ENCODE data around the gene SLC44A5. TPM values are rescaled to one million over a fixed set of nuclear protein-coding genes. Genes with fewer than 3 reads are reported as not detected.
A peak's percentile ranks its signal among the peaks of the same experiment; 100 is the strongest.

Gene SLC44A5
- total and polyA plus RNA-seq, 7 donors = 0.01 to 7.5 (median 0.49) TPM

DNA sequence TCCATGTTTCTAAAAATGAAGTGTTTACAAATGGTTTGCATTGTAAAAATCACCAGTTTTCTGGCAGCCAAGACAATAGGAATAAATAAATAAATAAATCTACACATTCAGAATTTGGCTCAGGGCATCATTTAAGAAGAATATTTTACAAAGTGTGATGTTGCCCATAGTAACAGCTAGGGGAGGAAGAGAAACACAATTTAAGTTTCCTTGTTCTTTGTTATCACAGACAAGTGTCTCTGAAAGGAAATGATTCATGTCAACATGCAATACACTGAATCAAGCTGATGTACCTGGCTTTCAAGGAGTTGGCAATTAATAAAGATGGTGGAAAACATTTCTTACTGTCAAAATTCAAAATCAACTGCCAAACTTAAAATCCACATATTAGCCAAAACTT, 402.1 kb downstream of the SLC44A5 start:
- H3K36me3 ChIP-seq (ENCODE audit: insufficient read depth in 1 of 2, low read depth in 1 of 2) = peaks cover 0 to under 1% of the 10 kb centered on the region in 2 donors
- no peak overlapping the region for H3K27ac ChIP-seq
- intact Hi-C loops (cut with DNase I) = no loop called here
- no peaks in the 10 kb centered on the region for H3K4me1 ChIP-seq
- no peaks in the 10 kb centered on the region for H3K27me3 ChIP-seq (ENCODE audit: insufficient read depth in 3 of 3, low read length in 2 of 3)
- TF ChIP-seq, protein P1, sequence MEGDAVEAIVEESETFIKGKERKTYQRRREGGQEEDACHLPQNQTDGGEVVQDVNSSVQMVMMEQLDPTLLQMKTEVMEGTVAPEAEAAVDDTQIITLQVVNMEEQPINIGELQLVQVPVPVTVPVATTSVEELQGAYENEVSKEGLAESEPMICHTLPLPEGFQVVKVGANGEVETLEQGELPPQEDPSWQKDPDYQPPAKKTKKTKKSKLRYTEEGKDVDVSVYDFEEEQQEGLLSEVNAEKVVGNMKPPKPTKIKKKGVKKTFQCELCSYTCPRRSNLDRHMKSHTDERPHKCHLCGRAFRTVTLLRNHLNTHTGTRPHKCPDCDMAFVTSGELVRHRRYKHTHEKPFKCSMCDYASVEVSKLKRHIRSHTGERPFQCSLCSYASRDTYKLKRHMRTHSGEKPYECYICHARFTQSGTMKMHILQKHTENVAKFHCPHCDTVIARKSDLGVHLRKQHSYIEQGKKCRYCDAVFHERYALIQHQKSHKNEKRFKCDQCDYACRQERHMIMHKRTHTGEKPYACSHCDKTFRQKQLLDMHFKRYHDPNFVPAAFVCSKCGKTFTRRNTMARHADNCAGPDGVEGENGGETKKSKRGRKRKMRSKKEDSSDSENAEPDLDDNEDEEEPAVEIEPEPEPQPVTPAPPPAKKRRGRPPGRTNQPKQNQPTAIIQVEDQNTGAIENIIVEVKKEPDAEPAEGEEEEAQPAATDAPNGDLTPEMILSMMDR (IDR thresholded peaks at IDR 0.05) = no peak
- no peak for ATAC-seq
- no peak overlapping the region for H3K4me3 ChIP-seq
- H3K9me3 ChIP-seq = no peaks in the 10 kb centered on the region
- no peak for DNase-seq

DNA sequence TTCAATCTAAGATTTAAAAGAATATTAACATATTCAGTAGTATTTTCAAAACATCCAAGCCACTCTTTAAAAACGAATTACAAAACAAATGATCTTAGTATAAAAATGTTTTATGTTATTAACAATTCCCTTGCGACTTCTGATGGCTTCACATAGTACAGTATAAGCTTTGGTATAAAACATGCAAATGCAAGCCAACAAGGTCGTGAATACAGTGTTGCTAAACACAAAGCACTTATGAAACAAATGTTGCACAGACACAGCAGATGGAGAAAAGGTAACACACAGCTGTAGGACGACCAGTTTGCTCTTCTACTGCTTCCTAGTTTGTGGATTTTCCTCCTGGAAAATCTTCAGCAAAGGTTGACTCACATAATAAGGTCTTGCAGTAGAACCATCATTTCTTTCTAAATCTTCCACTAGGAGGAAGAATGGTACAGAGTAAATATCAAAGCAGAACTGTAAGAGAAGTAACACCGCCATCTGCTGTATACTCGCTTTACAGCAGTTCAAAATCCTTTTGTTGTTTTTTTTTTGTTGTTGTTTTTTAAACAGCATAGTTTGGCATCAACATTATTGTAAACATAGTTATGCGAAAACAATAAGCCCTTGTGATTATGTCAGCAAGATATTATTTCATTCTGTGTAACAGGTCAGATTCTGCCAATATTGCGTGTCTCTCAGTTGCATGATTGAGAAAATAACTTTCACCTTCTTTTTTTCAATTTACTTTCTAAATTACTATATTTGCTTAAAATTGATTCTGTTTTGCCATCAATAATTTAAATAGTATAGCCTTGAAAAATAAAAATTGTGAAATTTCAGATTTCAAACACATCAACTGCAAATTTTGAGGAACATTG, 407.3 kb downstream of the SLC44A5 start:
- intact Hi-C loops (cut with DNase I) = loop anchor here (2.0 to 5.0 kb wide), 2 partner anchors 431 kb away; no protein-coding TSS in a partner anchor
- H3K4me1 ChIP-seq = no peaks in the 10 kb centered on the region
- H3K27me3 ChIP-seq (ENCODE audit: insufficient read depth in 3 of 3, low read length in 2 of 3) = no peaks in the 10 kb centered on the region
- peak in 3 of 4 donors; percentile 56 to 78 (median 58) for ATAC-seq
- no peak for DNase-seq
- no peaks in the 10 kb centered on the region for H3K9me3 ChIP-seq
- TF ChIP-seq, protein P1 (IDR thresholded peaks at IDR 0.05) = peak; percentile 56
- 26 to 29% (median 26%) methylated on average over 8 of the region's 8 CpGs for WGBS, 3 donors
- H3K4me3 ChIP-seq = no peak overlapping the region
- no peak overlapping the region for H3K27ac ChIP-seq
- H3K36me3 ChIP-seq (ENCODE audit: insufficient read depth in 1 of 2, low read depth in 1 of 2) = no peaks in the 10 kb centered on the region

- DNase-seq (no peak), ATAC-seq (no peak)
- 84 to 91% (median 91%) methylated on average over 4 of the region's 4 CpGs for WGBS, 3 donors
- H3K4me1 ChIP-seq = no peaks in the 10 kb centered on the region
- no peak overlapping the region for H3K27ac ChIP-seq
- H3K36me3 ChIP-seq (ENCODE audit: insufficient read depth in 1 of 2, low read depth in 1 of 2) = no peaks in the 10 kb centered on the region
- no peak overlapping the region for H3K4me3 ChIP-seq
- intact Hi-C loops (cut with DNase I) = loop anchor here in 1 of 2 donors (5.0 kb wide), 1 partner anchor 430 kb away; no protein-coding TSS in a partner anchor
- TF ChIP-seq, protein P1 (IDR thresholded peaks at IDR 0.05) = no peak
- H3K27me3 ChIP-seq (ENCODE audit: insufficient read depth in 3 of 3, low read length in 2 of 3) = no peaks in the 10 kb centered on the region
- no peaks in the 10 kb centered on the region for H3K9me3 ChIP-seq
These were observed 408.2 kb downstream of the SLC44A5 start for GRCh38 chr1:75202751-75203150.

- no peaks in the 10 kb centered on the region for H3K36me3 ChIP-seq (ENCODE audit: insufficient read depth in 1 of 2, low read depth in 1 of 2)
- no peaks in the 10 kb centered on the region for H3K4me1 ChIP-seq
- no peak overlapping the region for H3K4me3 ChIP-seq
- DNase-seq = no peak
- H3K27ac ChIP-seq = no peak overlapping the region
- 88 to 90% (median 90%) methylated on average over 1 of the region's 1 CpG for WGBS, 3 donors
- TF ChIP-seq, protein P1 (IDR thresholded peaks at IDR 0.05) = no peak
- no peak for ATAC-seq
- no peaks in the 10 kb centered on the region for H3K27me3 ChIP-seq (ENCODE audit: insufficient read depth in 3 of 3, low read length in 2 of 3)
- intact Hi-C loops (cut with DNase I) = no loop called here
- no peaks in the 10 kb centered on the region for H3K9me3 ChIP-seq
These were observed 412.2 kb downstream of the SLC44A5 start for GRCh38 chr1:75198761-75199160.
